Jurkat, Clone E6-1 (cell line): ENCODE measurements around the gene GSTCD. TPM values are rescaled to one million over a fixed set of nuclear protein-coding genes. Genes with fewer than 3 reads are reported as not detected.
A peak's percentile ranks its signal among the peaks of the same experiment; 100 is the strongest.
"Not testable (repeated sequence)": the region's sequence is repeated elsewhere in the genome, so short reads cannot be mapped to it uniquely, and the experiment has no call there.

ENCODE experiments used
- DNase-seq: peaks from one replicate; pipeline ENCODE4 v3.0.0-alpha.2; 2011; ENCODE audit warnings: low read depth, low spot score
- H3K4me3 ChIP-seq: 2 replicates; pipeline ENCODE4 v1.5.1; 2011; ENCODE audit warnings: mild to moderate bottlenecking, low read length, control low read depth, moderate library complexity
- polyA plus RNA-seq: library from polyadenylated mRNA; unstranded; fragments of >200 nt; gene quantifications from one replicate; pipeline ENCODE4 v1.2.1, GENCODE V29; 2012; ENCODE audit warnings: missing spikeins; ENCODE audit not compliant: insufficient read length, insufficient read depth

GSTCD gene, protein sequence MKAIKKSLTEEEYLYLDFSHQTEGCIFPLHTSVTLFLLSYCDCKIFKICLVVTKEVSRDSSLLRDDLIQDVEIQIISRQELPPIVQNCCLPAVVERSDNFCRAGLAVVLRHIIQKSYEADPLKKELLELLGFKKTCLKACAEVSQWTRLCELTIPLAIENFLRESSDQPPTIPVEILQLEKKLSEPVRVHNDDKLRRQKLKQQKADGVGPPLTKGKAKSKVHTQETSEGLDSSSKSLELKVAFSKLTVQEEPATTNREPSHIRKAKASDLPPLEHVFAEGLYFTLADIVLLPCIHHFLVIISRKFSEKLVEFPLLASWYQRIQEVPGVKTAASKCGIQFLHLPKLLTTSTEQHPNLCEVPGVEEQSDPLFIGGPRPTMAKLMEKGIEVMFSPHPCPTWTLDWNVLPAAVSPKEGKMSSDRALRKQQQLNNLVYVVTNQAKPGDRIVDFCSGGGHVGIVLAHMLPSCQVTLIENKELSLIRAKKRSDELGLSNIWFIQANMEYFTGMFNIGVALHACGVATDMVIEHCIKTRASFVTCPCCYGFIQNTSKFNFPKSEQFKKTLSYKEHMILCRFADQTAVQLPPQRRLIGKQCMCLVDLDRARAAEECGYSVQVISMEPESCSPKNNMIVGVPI
- 12.0 TPM for polyA plus RNA-seq

- peak; percentile 89 for DNase-seq
- peak within 1 kb of the TSS; percentile 95 for H3K4me3 ChIP-seq
Measured at GRCh38 chr4:105708181-105709080, at the start of gene GSTCD, which contains the start of gene INTS12. Gene GSTCD (plus strand): TSS chr4:105708784. CDS start chr4:105717614, 8,830 bp downstream. Gene INTS12 (minus strand): TSS chr4:105708689. CDS start chr4:105700005, 8,684 bp downstream.

- DNase-seq, result no peak
- no peak overlapping the region for H3K4me3 ChIP-seq
Measured at GRCh38 chr4:105659190-105659589, 49.4 kb upstream of the GSTCD start.

DNA sequence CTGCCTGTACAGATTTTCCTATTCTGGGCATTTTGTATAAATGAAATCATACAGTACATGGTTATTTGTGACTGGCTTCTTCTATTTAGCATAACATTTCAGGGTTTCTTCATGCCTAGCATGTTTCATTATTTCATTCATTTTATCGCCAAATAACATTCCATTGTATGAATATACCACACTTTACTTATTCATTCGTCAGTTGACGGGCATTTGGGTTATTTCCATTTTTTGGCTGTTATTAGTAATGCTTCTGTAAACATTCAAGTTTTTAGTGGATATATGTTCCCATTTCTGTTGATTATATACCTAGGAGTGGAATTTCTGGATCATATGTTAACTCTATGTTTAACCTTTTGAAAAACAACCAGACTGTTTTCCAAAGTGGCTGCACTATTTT lies 47.6 kb upstream of the GSTCD start:
- DNase-seq, result no peak
- no peak overlapping the region for H3K4me3 ChIP-seq

DNA sequence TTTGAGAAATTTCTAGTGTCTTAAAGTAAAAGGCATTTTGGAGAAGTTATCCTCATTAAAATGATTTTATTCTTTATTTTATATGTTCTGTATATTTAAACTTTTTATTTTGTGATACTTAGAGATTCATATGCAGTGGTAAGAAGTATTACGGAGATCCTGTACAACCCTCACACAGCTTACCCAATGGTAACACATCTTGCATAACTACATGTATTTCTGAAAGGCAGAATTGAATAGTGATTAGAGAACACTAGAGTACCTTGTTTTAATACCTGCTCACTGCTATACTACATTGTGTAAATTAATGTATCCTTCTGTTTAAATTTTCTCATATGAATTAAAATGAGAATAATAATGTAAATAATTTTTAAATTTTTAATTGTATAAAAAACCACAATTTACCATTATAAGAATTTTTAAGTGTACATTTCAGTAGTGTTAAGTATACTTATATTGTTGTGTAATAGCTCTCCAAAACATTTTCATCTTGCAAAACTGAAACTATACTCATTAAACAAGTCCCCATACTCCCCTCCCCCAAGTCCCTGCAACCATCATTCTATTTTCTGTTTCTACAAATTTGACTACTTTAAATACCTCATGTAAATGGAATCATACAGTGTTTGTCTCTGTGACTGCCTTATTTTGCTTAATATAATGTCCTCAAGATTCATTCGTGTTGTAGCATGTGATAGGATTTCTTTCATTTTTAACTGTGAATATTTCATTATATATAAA lies 45.5 kb upstream of the GSTCD start:
- DNase-seq, result no peak
- no peak overlapping the region for H3K4me3 ChIP-seq

GRCh38 chr4:105666693-105667092 lies 41.9 kb upstream of the GSTCD start:
- H3K4me3 ChIP-seq, result no peak overlapping the region
- DNase-seq, result no peak

- DNase-seq, result no peak
- no peak overlapping the region for H3K4me3 ChIP-seq
Measured at GRCh38 chr4:105670684-105671083, 37.9 kb upstream of the GSTCD start.

DNA sequence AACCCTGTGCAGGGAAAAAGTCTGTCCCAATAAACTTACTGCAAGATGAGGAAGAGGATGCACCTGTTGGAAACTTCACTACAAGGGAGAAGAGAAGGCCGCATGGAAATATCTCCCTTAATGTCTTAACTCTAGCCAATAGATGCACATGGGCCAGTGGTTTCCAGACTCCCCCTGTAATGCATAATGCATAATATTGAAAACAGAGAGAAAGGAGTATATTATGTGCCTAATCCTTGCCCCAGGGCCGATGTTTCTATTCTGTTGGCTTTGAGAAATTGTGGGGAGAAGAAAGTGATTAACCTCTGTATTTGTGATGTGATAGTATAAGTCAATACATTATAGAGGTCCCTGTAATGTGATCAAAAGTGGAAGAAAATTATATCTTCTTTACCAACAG lies 37.3 kb upstream of the GSTCD start:
- no peak for DNase-seq
- H3K4me3 ChIP-seq, result no peak overlapping the region

DNA sequence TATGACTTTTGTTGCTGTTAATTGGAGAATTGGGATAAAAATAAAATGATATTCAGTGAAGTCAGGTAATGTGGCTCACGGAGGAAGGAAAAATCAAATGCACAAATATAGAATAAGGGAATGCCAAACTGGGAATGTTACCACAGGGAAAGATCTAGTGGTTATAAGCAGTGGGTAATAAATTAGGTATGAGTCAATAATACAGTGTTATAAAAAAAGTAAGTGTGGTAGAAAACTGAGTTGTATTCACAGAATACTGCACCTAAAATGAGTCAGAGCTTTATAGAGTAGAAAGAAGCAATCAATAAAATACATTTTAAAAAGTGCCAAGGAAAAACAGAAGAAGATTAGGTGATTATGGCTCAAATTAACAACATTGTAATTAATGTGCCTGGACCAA lies 34.6 kb upstream of the GSTCD start:
- no peak for DNase-seq
- no peak overlapping the region for H3K4me3 ChIP-seq

GRCh38 chr4:105677709-105678108 lies 30.9 kb upstream of the GSTCD start:
- DNase-seq, result no peak
- H3K4me3 ChIP-seq, result no peak overlapping the region

DNA sequence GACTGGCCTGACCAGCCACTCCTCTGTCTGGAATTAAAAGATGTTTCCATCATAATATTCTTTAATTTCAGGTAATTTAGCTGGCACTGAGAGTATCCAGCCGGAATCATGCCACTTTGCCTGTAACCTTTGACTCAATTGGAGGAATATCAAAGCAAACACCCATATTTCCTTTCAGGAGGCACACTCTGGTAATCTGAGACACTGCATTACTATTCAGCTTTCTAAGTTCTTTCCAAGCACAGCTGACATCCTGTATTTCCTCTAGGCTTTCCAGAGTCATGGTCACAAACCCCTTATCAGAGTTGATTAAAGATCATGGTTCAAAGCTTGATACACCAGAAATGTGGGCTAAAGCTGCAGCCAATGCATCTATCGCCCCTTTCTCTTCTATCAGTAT lies 29.4 kb upstream of the GSTCD start:
- no peak for DNase-seq
- H3K4me3 ChIP-seq, result no peak overlapping the region

DNA sequence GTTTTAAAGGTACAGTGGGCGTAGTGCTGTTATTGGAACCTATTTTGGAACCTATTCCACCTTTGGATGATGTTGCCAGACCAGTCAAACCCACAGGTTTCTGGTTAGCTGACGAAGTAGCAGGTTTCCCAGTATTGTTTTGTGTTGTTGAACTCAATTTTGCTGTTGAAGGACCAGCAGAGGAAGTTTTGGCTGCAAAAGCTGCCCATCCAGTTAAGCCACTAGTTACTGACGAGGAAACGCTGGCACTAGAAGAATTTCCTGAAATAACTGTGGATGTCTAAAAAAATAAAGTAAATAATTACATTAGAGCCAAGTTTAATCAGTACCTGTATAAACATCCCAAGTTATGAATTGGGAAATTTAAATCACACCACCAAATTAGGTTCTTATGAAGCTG lies 25.5 kb upstream of the GSTCD start:
- no peak for DNase-seq
- H3K4me3 ChIP-seq, result no peak overlapping the region

GRCh38 chr4:105686571-105686970 lies 22.0 kb upstream of the GSTCD start:
- DNase-seq, result no peak
- no peak overlapping the region for H3K4me3 ChIP-seq

DNA sequence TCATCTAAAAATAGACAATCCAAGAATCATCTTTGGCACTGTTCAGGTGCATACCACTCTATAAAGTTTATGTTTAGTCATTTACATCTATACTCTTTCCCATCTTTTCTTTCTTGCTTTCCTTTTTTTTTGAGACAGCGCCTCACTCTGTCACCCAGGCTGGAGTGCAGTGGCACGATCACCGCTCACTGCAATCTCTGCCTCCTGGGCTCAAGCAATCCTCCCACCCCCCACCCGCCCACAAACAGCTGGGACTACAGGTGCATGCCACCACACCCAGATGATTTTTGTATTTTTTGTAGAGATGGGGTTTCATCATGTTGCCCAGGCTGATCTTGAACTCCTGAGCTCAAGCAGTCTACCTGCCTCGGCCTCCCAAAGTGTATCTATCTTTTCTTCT lies 13.8 kb upstream of the GSTCD start:
- DNase-seq, H3K4me3 ChIP-seq: not testable (repeated sequence)

DNA sequence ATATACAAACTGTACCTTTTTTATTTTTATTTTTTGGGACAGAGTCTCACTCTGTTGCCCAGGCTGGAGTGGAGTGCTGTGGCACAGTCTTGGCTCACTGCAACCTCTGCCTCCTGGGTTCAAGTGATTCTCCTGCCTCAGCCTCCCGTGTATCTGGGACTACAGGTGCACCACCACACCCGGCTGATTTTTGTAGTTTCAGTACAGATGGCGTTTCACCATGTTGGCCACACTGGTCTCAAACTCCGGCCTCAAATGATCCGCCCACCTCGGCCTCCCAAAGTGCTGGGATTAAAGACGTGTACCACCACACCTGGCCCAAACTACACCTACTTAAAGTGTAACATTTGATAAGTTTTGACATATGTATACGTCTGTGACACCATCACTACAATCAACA lies 12.8 kb upstream of the GSTCD start:
- not testable (repeated sequence) for DNase-seq, H3K4me3 ChIP-seq

- no peak for DNase-seq
- no peak overlapping the region for H3K4me3 ChIP-seq
Measured at GRCh38 chr4:105698607-105699006, 10.0 kb upstream of the GSTCD start.

- DNase-seq, result no peak
Measured at GRCh38 chr4:105707782-105708180, 803 bp upstream of the GSTCD start.

DNA sequence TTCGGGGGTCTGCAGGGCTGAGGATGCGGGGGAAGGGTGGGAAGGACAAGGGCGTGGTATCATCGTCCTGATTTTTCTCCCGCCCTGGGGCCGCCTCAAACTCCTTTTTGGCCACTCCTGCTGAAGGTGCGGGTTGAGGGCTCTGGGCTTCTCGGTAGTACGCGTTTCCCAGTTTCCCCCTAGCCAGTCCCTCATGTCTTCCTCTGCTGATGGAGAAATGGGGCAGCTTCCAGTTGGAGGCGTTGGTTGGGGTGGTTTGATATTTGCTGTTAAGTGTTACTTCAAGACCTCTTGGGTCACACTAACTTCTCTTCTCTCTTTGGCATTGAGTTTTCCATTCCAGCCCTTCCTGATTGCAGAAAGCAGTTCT lies 482 bp downstream of the GSTCD start:
- DNase-seq, result no peak
- H3K4me3 ChIP-seq, result peak overlapping the region; percentile 95

More at GRCh38 chr4:105707782-105708180, 803 bp upstream of the GSTCD start:
- peak overlapping the region; percentile 95 for H3K4me3 ChIP-seq

DNA sequence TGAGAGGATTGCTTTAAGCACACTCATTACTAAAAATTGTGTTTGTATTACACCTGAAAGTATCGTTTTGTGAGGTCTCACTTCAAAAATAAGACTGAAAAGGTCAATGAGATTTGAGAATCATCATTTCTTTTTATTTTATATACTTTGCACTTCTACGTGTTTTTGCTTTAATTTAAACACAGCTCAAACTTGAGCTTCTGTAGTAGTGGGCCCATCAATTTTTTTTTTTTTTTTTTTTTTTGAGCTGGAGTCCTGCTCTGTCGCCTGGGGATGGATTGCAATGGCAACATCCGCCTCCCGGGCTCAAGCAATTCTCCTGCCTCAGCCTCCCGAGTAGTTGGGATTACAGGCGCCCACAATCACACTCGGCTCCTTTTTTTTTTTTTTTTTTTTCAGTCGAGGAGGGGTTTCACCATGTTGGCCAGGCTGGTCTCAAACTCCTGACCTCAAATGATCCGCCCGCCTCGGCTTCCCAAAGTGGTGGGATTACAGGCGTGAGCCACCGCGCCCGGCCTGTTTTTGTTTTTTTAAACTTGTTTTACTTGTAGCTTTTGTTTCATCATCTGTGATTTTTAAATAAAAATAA lies 1.5 kb downstream of the GSTCD start:
- no peak for DNase-seq
- H3K4me3 ChIP-seq, result peak overlapping the region; percentile 95; the same call in 1 of the 2 replicates

GRCh38 chr4:105710678-105711077 lies 2.1 kb downstream of the GSTCD start:
- no peak for DNase-seq
- H3K4me3 ChIP-seq, result no peak overlapping the region
